ENCODE data around the gene WDR19.
"Not testable (repeated sequence)": the region's sequence is repeated elsewhere in the genome, so short reads cannot be mapped to it uniquely, and the experiment has no call there.

The WDR19 gene

GRCh38 chr4:39181905-39182638, at the start of gene WDR19:
Gene WDR19 (plus strand): TSS chr4:39182529. CDS start chr4:39182558, 29 bp downstream.
- in situ Hi-C loops (cut with MboI; ENCODE audit: low sequenced_read_pairs) = no loop called here

GRCh38 chr4:39133623-39134022, 48.7 kb upstream of the WDR19 start:
- in situ Hi-C loops (cut with MboI; ENCODE audit: low sequenced_read_pairs) = loop anchor here (25.0 kb wide), 2 partner anchors 371 to 946 kb away; no protein-coding TSS in a partner anchor

GRCh38 chr4:39134683-39135306, 47.5 kb upstream of the WDR19 start:
- in situ Hi-C loops (cut with MboI; ENCODE audit: low sequenced_read_pairs) = loop anchor here (5.0 to 25.0 kb wide), 3 partner anchors 237 to 947 kb away; no protein-coding TSS in a partner anchor

- in situ Hi-C loops (cut with MboI; ENCODE audit: low sequenced_read_pairs) = loop anchor here (5.0 to 25.0 kb wide), 3 partner anchors 241 to 951 kb away; no protein-coding TSS in a partner anchor
Observed at GRCh38 chr4:39138227-39138626, 44.1 kb upstream of the WDR19 start.

DNA sequence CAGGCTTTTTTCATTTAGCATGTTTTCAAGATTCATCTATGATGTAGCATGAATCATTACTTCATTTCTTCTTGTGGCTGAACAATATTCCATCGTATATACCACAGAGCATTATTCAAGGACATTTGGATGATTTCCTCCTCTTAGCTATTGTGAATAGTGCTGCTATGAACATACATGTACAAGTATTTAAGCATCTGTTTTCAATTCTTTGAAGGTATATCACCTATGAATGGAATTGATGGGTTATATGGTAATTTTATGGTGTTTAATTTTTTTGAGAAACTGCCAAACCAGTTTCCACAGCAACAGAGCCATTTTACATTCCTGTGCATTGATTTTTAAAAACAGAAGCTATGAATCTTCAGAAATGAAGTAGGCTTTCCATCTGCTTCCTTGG, 36.1 kb upstream of the WDR19 start:
- in situ Hi-C loops (cut with MboI; ENCODE audit: low sequenced_read_pairs) = loop anchor here (25.0 kb wide), 2 partner anchors 384 to 959 kb away; no protein-coding TSS in a partner anchor

DNA sequence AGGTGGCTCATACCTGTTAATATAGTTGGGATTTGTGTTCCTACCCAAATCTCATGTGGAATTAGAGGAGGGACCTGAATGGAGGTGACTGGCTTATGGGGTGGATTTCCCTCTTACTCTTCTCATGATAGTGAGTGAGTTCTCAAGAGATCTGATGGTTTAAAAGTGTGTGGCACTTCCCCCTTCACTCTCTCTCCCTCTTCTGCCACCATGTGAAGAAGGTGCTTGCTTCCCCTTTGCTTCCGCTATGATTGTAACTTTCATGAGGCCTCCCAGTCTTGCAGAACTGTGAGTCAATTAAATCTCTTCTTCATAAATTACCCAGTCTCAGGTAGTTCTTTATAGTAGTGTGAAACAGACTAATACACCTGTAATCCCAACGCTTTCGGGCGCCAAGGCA, 28.3 kb upstream of the WDR19 start:
- in situ Hi-C loops (cut with MboI; ENCODE audit: low sequenced_read_pairs) = no loop called here

GRCh38 chr4:39157520-39157919, 24.8 kb upstream of the WDR19 start:
- in situ Hi-C loops (cut with MboI; ENCODE audit: low sequenced_read_pairs) = no loop called here

GRCh38 chr4:39166177-39166576, 16.2 kb upstream of the WDR19 start:
- in situ Hi-C loops (cut with MboI; ENCODE audit: low sequenced_read_pairs) = no loop called here

- in situ Hi-C loops (cut with MboI; ENCODE audit: low sequenced_read_pairs) = no loop called here
Observed at GRCh38 chr4:39166669-39167068, 15.7 kb upstream of the WDR19 start.

DNA sequence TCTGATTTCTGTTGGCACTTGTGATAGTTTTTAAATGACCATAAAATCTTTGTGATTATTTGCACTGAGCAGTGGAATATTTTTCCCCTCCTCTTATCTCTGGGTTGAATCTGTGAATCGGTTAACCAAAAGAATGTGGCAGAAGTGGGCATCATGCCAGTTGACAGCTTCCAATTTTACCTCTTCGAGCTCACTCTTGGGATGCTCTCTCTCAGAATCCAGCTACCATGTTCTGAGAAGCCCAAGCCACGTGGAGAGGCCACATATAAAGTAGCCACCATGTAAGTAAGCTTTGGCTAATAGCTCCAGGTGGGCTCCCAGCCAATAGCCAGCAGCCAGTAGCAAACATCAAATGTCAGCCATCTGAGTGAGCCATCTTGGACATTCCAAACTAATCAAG, 12.9 kb upstream of the WDR19 start:
- in situ Hi-C loops (cut with MboI; ENCODE audit: low sequenced_read_pairs) = no loop called here

GRCh38 chr4:39170301-39170700, 12.0 kb upstream of the WDR19 start:
- in situ Hi-C loops (cut with MboI; ENCODE audit: low sequenced_read_pairs) = no loop called here

DNA sequence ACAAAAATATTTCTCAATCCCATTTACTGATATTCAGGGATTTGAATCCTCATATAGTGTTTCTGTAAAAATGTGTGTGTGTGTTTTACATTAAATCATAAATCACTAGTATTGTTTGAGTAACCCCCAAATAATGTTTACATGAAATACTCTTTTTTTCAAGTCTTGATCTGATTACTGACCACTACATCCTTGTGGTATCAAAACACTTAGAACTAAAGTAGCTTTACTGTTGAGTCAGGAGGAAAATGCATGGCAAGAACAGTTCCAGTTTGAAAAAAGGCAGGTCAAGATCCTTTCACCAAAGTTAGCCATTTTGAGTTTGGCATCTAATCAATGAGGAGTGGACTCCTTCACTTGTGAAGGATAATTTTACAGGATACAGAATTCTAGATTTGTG, 3.6 kb upstream of the WDR19 start:
- in situ Hi-C loops (cut with MboI; ENCODE audit: low sequenced_read_pairs) = no loop called here

DNA sequence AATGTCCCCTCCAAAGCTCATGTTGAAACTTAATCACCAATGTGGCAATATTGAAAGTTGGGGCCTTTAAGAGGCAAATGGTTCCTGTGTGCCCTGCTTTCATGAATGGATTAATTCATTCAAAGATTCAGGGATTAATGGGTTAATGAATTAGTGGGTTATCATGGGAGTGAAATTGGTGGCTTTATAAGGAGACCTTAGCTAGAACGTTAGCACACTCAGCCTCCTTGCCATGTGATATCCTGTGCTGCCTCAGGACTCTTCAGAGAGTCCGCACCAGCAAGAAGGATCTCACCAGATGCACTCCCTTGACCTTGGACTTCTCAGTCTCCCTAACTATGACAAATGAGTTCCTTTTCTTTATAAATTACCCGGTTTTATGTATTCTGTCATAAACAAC, 2.6 kb upstream of the WDR19 start:
- in situ Hi-C loops (cut with MboI; ENCODE audit: low sequenced_read_pairs) = no loop called here

DNA sequence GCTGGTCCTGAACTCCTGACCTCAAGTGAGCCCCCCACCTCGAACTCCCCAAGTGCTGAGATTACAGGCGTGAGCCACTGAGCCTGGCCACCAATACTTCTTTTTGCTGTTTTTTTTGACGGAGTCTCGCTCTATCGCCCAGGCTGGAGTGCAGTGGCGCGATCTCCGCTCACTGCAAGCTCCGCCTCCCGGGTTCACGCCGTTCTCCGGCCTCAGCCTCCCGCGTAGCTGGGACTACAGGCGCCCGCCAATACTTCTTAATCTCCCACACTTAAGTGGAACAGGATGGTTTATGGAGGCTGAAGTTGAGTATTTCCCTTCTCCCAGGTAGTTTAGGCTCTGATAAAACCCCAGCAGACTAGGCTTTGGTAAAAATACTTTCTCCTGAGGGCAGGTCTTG, 1.7 kb upstream of the WDR19 start:
- in situ Hi-C loops (cut with MboI; ENCODE audit: low sequenced_read_pairs) = not testable (repeated sequence)

DNA sequence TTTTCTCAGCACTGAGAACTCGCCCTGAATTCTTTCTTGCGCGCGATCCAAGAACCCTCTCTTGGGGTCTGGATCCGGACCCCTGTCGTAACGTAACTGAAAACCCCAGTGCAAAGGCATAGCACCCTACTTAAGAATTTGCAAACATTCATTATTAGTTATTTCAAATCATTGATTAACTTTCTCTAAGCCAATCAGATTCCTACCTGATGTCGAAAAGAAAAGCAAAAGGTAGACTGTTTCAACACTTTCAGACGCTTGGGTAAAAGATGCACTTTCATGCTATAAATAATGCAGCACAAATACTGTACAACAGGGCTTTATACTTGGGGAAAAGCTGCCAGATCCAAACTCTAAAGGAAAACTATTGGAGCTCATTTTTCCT, 817 bp upstream of the WDR19 start:
- in situ Hi-C loops (cut with MboI; ENCODE audit: low sequenced_read_pairs) = no loop called here

GRCh38 chr4:39201963-39202362, 19.6 kb downstream of the WDR19 start:
- in situ Hi-C loops (cut with MboI; ENCODE audit: low sequenced_read_pairs) = no loop called here

DNA sequence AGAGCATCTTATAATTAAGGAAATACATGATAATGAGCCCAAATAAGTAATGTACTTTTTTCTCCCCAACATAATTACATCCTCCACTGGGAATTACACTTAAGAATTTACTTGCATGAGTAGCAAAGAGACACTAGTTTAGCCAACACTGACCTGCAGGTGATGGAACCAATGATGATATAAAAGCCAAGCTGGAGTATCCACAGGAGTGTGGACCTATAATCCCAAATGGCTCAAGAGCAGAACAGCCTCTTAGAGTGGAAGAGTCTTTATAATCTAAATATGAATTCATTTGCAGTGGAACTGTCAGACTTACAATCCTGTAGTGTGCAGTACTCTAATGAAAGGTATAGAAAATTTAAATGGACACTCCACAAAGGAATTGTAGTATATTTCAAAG, 22.2 kb downstream of the WDR19 start:
- in situ Hi-C loops (cut with MboI; ENCODE audit: low sequenced_read_pairs) = no loop called here

DNA sequence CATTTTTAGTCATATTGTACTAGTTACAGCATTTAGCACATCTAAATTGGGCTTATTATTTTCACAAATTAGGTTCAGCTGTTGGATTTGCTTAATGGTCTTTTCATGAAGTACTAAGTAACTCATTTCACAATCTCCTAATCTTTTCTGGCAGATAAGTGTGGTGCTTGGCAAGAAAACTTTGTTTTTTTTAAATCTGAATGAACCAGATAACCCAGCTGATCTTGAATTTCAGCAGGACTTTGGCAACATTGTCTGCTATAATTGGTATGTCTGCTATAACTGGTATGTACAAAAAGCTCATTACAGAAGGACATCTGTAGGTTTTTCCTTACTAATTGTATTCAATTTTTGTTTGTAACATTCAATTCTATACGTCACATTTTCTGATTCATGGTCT, 22.7 kb downstream of the WDR19 start:
- in situ Hi-C loops (cut with MboI; ENCODE audit: low sequenced_read_pairs) = no loop called here

DNA sequence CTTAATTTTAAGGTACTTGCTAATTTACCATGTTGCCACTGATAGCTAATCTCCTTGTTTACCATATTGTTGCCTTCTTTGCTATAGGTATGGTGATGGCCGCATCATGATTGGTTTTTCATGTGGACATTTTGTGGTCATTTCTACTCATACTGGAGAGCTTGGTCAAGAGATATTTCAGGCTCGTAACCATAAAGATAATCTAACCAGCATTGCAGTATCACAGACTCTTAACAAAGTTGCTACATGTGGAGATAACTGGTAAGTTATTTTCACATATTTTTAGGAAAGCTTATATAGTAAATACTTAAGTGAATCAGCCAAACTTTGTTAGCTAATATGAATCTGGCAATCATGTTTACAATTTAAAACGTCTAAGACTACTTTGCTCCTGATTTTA, 23.1 kb downstream of the WDR19 start:
- in situ Hi-C loops (cut with MboI; ENCODE audit: low sequenced_read_pairs) = no loop called here

GRCh38 chr4:39227906-39228305, 45.6 kb downstream of the WDR19 start:
- in situ Hi-C loops (cut with MboI; ENCODE audit: low sequenced_read_pairs) = no loop called here

DNA sequence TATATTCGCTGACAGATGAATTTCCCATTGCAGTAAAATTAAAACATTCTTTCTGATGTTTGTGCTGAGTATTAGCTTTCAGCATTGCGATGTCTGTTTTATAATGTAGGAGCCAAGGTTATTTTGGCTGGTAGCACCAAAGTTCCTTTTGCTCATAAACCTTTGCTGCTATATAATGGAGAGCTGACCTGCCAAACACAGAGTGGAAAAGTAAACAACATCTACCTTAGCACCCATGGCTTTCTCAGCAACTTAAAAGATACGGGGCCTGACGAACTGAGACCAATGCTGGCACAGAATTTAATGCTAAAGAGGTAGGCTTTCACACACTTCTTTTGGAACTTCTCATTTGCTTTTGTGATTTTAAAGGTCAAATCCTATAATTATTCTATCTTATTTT, 46.0 kb downstream of the WDR19 start:
- in situ Hi-C loops (cut with MboI; ENCODE audit: low sequenced_read_pairs) = no loop called here

DNA sequence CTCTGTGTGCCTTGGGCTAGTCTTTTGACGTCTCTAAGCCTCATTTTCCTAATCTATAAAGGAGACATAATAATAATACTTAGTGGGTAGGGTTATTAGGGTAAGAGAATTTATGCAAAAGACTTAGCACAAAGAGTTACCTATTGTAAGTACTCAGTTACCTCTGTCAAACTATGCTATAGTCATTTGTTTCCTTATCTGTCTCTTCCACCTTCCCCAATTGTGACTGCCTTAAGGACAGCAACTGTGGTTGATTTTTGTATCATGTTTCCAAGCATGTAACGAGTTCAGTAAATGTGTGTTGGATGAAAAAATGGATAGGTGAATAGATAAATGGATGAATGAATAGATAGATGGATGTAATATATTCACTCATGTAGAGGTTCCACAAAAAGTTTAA, 48.1 kb downstream of the WDR19 start:
- in situ Hi-C loops (cut with MboI; ENCODE audit: low sequenced_read_pairs) = no loop called here

All from HL-60/S4 (cell line).